SK-N-SH treated with all-trans-retinoic acid at 6 μM for 48 hours (cell line): ENCODE data around the gene AP3B1.

Experiments
- ATAC-seq: fragments of 200-7000 bp; cut with Tn5 transposase; 3 replicates; pipeline ENCODE4 v1.9.1; 2020; ENCODE audit warnings: mild to moderate bottlenecking, moderate library complexity
- ARNTL ChIP-seq: fragments of 450-650 bp; formaldehyde crosslinking; IDR thresholded peaks from 2 replicates; pipeline ENCODE4 v1.5.0; 2020; ENCODE audit warnings: low read depth, mild to moderate bottlenecking, moderate library complexity, borderline replicate concordance
- BACH2 ChIP-seq: fragments of 250-450 bp; sonication (Bioruptor Pico); IDR thresholded peaks from 2 replicates; pipeline ENCODE4 v1.9.0; 2021; ENCODE audit warnings: mild to moderate bottlenecking, borderline replicate concordance
- CSDC2 ChIP-seq: fragments of 250-450 bp; sonication (Bioruptor Pico); IDR thresholded peaks from 2 replicates; pipeline ENCODE4 v1.5.0; 2020; ENCODE audit warnings: mild to moderate bottlenecking, moderate library complexity
- ESRRG ChIP-seq: fragments of 250-450 bp; sonication (Bioruptor Pico); IDR thresholded peaks from 2 replicates; pipeline ENCODE4 v1.6.1; 2021; ENCODE audit warnings: mild to moderate bottlenecking
- GLIS3 ChIP-seq: fragments of 250-450 bp; sonication (Bioruptor Pico); IDR thresholded peaks from 2 replicates; pipeline ENCODE4 v1.5.0; 2020; ENCODE audit warnings: mild to moderate bottlenecking, moderate library complexity
- ISL1 ChIP-seq: fragments of 250-450 bp; sonication (Bioruptor Pico); IDR thresholded peaks from 2 replicates; pipeline ENCODE4 v2.1.2; 2022; ENCODE audit warnings: mild to moderate bottlenecking, moderate library complexity
- OSR1 ChIP-seq: fragments of 250-450 bp; sonication (Bioruptor Pico); IDR thresholded peaks from 2 replicates; pipeline ENCODE4 v1.8.0; 2022; ENCODE audit warnings: moderate library complexity, mild to moderate bottlenecking, inconsistent platforms
- PATZ1 ChIP-seq: fragments of 250-450 bp; sonication (Bioruptor Pico); IDR thresholded peaks from 2 replicates; pipeline ENCODE4 v1.8.0; 2020; ENCODE audit warnings: mild to moderate bottlenecking, moderate library complexity, borderline replicate concordance
- POU6F1 ChIP-seq: fragments of 250-450 bp; sonication (Bioruptor Pico); IDR thresholded peaks from 2 replicates; pipeline ENCODE4 v1.8.0; 2021; ENCODE audit warnings: low read depth, mild to moderate bottlenecking, moderate library complexity, borderline replicate concordance
- PPARA ChIP-seq: fragments of 250-450 bp; sonication (Bioruptor Pico); IDR thresholded peaks from 2 replicates; pipeline ENCODE4 v1.5.0; 2020; ENCODE audit warnings: mild to moderate bottlenecking, borderline replicate concordance
- RARB ChIP-seq: fragments of 250-450 bp; sonication (Bioruptor Pico); IDR thresholded peaks from 2 replicates; pipeline ENCODE4 v1.8.0; 2021; ENCODE audit warnings: mild to moderate bottlenecking, moderate library complexity
- SNAI2 ChIP-seq: fragments of 250-450 bp; sonication (Bioruptor Pico); IDR thresholded peaks from 2 replicates; pipeline ENCODE4 v1.5.0; 2020; ENCODE audit warnings: mild to moderate bottlenecking, moderate library complexity
- TOX ChIP-seq: fragments of 250-450 bp; sonication (Bioruptor Pico); IDR thresholded peaks from 2 replicates; pipeline ENCODE4 v1.8.0; 2021; ENCODE audit warnings: mild to moderate bottlenecking, moderate library complexity, borderline replicate concordance
- ZC3H10 ChIP-seq: fragments of 250-450 bp; sonication (Bioruptor Pico); IDR thresholded peaks from 2 replicates; pipeline ENCODE4 v1.5.1; 2021; ENCODE audit warnings: mild to moderate bottlenecking, moderate library complexity
- ZFP3 ChIP-seq: fragments of 250-450 bp; sonication (Bioruptor Pico); IDR thresholded peaks from 2 replicates; pipeline ENCODE4 v1.5.0; 2020; ENCODE audit warnings: mild to moderate bottlenecking, moderate library complexity
- ZFP30 ChIP-seq: fragments of 450-650 bp; formaldehyde crosslinking; IDR thresholded peaks from 2 replicates; pipeline ENCODE4 v1.5.0; 2022; ENCODE audit warnings: mild to moderate bottlenecking, moderate library complexity
- ZNF565 ChIP-seq: fragments of 450-650 bp; formaldehyde crosslinking; conservative IDR thresholded peaks from 2 replicates; pipeline ENCODE4 v1.5.0; 2020; ENCODE audit warnings: low read depth, mild to moderate bottlenecking, moderate library complexity
- ZNF70 ChIP-seq: fragments of 450-650 bp; formaldehyde crosslinking; IDR thresholded peaks from 2 replicates; pipeline ENCODE4 v1.5.0; 2020; ENCODE audit warnings: mild to moderate bottlenecking, moderate library complexity
- ZNF8 ChIP-seq: fragments of 450-650 bp; formaldehyde crosslinking; IDR thresholded peaks from 2 replicates; pipeline ENCODE4 v1.5.0; 2020; ENCODE audit warnings: mild to moderate bottlenecking, moderate library complexity
- TF ChIP-seq, protein P1 (sequence below): fragments of 250-450 bp; sonication (Bioruptor Pico); IDR thresholded peaks from 2 replicates; pipeline ENCODE4 v1.5.1; 2020; ENCODE audit warnings: low read depth, mild to moderate bottlenecking, moderate library complexity
- TF ChIP-seq, protein P2 (sequence below): fragments of 250-450 bp; sonication (Bioruptor Pico); IDR thresholded peaks from 2 replicates; pipeline ENCODE4 v1.5.0; 2020; ENCODE audit warnings: mild to moderate bottlenecking, moderate library complexity

The AP3B1 gene

GRCh38 chr5:78009937-78010527, 284.5 kb downstream of the AP3B1 start:
- TF ChIP-seq BACH2 (CRISPR knock-in tag): no peak
- no peak for TF ChIP-seq ZFP3 (CRISPR knock-in tag)
- no peak for TF ChIP-seq GLIS3 (CRISPR knock-in tag)
- no peak for TF ChIP-seq POU6F1 (CRISPR knock-in tag)
- no peak for TF ChIP-seq ZC3H10 (CRISPR knock-in tag)
- TF ChIP-seq PPARA (CRISPR knock-in tag): no peak
- TF ChIP-seq, protein P1, sequence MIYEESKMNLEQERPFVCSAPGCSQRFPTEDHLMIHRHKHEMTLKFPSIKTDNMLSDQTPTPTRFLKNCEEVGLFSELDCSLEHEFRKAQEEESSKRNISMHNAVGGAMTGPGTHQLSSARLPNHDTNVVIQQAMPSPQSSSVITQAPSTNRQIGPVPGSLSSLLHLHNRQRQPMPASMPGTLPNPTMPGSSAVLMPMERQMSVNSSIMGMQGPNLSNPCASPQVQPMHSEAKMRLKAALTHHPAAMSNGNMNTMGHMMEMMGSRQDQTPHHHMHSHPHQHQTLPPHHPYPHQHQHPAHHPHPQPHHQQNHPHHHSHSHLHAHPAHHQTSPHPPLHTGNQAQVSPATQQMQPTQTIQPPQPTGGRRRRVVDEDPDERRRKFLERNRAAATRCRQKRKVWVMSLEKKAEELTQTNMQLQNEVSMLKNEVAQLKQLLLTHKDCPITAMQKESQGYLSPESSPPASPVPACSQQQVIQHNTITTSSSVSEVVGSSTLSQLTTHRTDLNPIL (CRISPR knock-in tag): no peak
- TF ChIP-seq SNAI2 (CRISPR knock-in tag): no peak
- TF ChIP-seq PATZ1: no peak
- no peak for TF ChIP-seq ZFP30 (CRISPR knock-in tag)
- no peak for TF ChIP-seq RARB (CRISPR knock-in tag)
- TF ChIP-seq ZNF565: no peak
- no peak for TF ChIP-seq CSDC2 (CRISPR knock-in tag)
- TF ChIP-seq, protein P2, sequence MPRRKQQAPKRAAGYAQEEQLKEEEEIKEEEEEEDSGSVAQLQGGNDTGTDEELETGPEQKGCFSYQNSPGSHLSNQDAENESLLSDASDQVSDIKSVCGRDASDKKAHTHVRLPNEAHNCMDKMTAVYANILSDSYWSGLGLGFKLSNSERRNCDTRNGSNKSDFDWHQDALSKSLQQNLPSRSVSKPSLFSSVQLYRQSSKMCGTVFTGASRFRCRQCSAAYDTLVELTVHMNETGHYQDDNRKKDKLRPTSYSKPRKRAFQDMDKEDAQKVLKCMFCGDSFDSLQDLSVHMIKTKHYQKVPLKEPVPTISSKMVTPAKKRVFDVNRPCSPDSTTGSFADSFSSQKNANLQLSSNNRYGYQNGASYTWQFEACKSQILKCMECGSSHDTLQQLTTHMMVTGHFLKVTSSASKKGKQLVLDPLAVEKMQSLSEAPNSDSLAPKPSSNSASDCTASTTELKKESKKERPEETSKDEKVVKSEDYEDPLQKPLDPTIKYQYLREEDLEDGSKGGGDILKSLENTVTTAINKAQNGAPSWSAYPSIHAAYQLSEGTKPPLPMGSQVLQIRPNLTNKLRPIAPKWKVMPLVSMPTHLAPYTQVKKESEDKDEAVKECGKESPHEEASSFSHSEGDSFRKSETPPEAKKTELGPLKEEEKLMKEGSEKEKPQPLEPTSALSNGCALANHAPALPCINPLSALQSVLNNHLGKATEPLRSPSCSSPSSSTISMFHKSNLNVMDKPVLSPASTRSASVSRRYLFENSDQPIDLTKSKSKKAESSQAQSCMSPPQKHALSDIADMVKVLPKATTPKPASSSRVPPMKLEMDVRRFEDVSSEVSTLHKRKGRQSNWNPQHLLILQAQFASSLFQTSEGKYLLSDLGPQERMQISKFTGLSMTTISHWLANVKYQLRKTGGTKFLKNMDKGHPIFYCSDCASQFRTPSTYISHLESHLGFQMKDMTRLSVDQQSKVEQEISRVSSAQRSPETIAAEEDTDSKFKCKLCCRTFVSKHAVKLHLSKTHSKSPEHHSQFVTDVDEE (CRISPR knock-in tag): no peak
- no peak for TF ChIP-seq ZNF8 (CRISPR knock-in tag)
- no peak for TF ChIP-seq OSR1
- no peak for TF ChIP-seq ISL1 (CRISPR knock-in tag)
- peak; percentile 63 for ATAC-seq

DNA sequence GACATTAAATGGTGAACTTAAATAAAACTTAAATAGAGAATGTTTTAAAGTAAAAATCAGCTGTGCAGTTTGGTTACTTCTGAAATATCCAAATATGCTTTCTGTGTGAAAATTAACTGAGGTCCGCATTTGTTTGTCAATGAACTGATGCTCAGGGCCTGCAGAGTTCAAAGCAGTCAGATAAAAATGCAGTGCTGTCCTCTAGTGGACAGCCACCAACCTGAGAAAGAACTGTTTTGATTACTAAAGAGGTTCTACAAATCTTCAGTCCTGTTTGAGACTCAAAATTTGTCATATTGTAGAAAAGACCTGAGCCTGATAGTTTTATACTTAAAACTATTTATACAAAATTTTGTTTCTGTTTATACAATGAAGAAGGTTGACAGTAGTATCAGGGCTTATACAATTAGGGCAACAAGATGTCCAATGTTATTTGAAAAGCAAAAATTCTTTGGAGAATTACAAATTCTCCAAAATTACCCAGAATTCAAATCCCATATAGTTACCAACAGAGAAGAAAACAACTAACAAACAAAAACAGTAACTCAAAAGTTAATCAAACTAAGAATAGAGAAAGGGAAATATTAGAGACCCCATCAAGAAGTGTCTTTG, 286.0 kb downstream of the AP3B1 start:
- peak; percentile 87 for ATAC-seq

More for the DNA sequence above, 286.0 kb downstream of the AP3B1 start:
- TF ChIP-seq BACH2 (CRISPR knock-in tag): no peak
- TF ChIP-seq TOX (CRISPR knock-in tag): no peak
- TF ChIP-seq ZFP30 (CRISPR knock-in tag): no peak
- no peak for TF ChIP-seq RARB (CRISPR knock-in tag)
- no peak for TF ChIP-seq ESRRG (CRISPR knock-in tag)
- no peak for TF ChIP-seq PPARA (CRISPR knock-in tag)
- no peak for TF ChIP-seq OSR1
- TF ChIP-seq ZNF70 (CRISPR knock-in tag): no peak
- no peak for TF ChIP-seq ARNTL (CRISPR knock-in tag)
- no peak for TF ChIP-seq PATZ1
- TF ChIP-seq, all 23 proteins: peak for 0
